ENCODE results near the gene COL2A1.

The COL2A1 gene

GRCh38 chr12:48040354-48040753, 36.1 kb upstream of the COL2A1 start:
- Histone ChIP-seq H3K9me3 (ENCODE audit: low read length) (no peaks in the 10 kb centered on the region), H3K9ac (ENCODE audit: low read length) (no peak overlapping the region), H3K27me3 (ENCODE audit: control insufficient read depth in 1 of 2, insufficient read depth in 2 of 2, low read length in 2 of 2) (no peaks in the 10 kb centered on the region), H3K27ac (ENCODE audit: low read depth, low read length) (no peak overlapping the region), H3K4me3 (ENCODE audit: low read depth in 1 of 2, low read length in 2 of 2) (no peak overlapping the region), H3K4me1 (ENCODE audit: insufficient read depth, low read length) (no peaks in the 10 kb centered on the region), H3K36me3 (ENCODE audit: insufficient read depth, low read length) (peaks cover 7% of the 10 kb centered on the region)

- Histone ChIP-seq H3K4me3 (ENCODE audit: low read depth in 1 of 2, low read length in 2 of 2) (no peak overlapping the region), H3K9me3 (ENCODE audit: low read length) (no peaks in the 10 kb centered on the region), H3K27me3 (ENCODE audit: control insufficient read depth in 1 of 2, insufficient read depth in 2 of 2, low read length in 2 of 2) (peaks cover 0 to 6% of the 10 kb centered on the region in 2 donors), H3K9ac (ENCODE audit: low read length) (no peak overlapping the region), H3K27ac (ENCODE audit: low read depth, low read length) (no peak overlapping the region), H3K4me1 (ENCODE audit: insufficient read depth, low read length) (no peaks in the 10 kb centered on the region), H3K36me3 (ENCODE audit: insufficient read depth, low read length) (no peaks in the 10 kb centered on the region)
These were observed 34.9 kb upstream of the COL2A1 start for GRCh38 chr12:48039151-48039550.

- H3K4me3 ChIP-seq (ENCODE audit: low read depth in 1 of 2, low read length in 2 of 2), result no peak overlapping the region
- peaks cover 0 to 6% of the 10 kb centered on the region in 2 donors for H3K27me3 ChIP-seq (ENCODE audit: control insufficient read depth in 1 of 2, insufficient read depth in 2 of 2, low read length in 2 of 2)
- H3K27ac ChIP-seq (ENCODE audit: low read depth, low read length), result no peak overlapping the region
- H3K4me1 ChIP-seq (ENCODE audit: insufficient read depth, low read length), result no peaks in the 10 kb centered on the region
- H3K9ac ChIP-seq (ENCODE audit: low read length), result no peak overlapping the region
- no peaks in the 10 kb centered on the region for H3K36me3 ChIP-seq (ENCODE audit: insufficient read depth, low read length)
- no peaks in the 10 kb centered on the region for H3K9me3 ChIP-seq (ENCODE audit: low read length)
These were observed 33.8 kb upstream of the COL2A1 start for GRCh38 chr12:48038085-48038484.

GRCh38 chr12:48037267-48037915, 33.1 kb upstream of the COL2A1 start:
- Histone ChIP-seq H3K27me3 (ENCODE audit: control insufficient read depth in 1 of 2, insufficient read depth in 2 of 2, low read length in 2 of 2) (peaks cover 0 to 6% of the 10 kb centered on the region in 2 donors), H3K36me3 (ENCODE audit: insufficient read depth, low read length) (no peaks in the 10 kb centered on the region), H3K9me3 (ENCODE audit: low read length) (no peaks in the 10 kb centered on the region), H3K27ac (ENCODE audit: low read depth, low read length) (no peak overlapping the region), H3K4me1 (ENCODE audit: insufficient read depth, low read length) (no peaks in the 10 kb centered on the region), H3K9ac (ENCODE audit: low read length) (no peak overlapping the region), H3K4me3 (ENCODE audit: low read depth in 1 of 2, low read length in 2 of 2) (no peak overlapping the region)

GRCh38 chr12:48036818-48037217, 32.5 kb upstream of the COL2A1 start:
- no peaks in the 10 kb centered on the region for H3K4me1 ChIP-seq (ENCODE audit: insufficient read depth, low read length)

GRCh38 chr12:48034835-48035805, 30.8 kb upstream of the COL2A1 start:
- H3K9ac ChIP-seq (ENCODE audit: low read length), result no peak overlapping the region
- H3K27ac ChIP-seq (ENCODE audit: low read depth, low read length), result no peak overlapping the region
- no peaks in the 10 kb centered on the region for H3K36me3 ChIP-seq (ENCODE audit: insufficient read depth, low read length)
- no peak overlapping the region for H3K4me3 ChIP-seq (ENCODE audit: low read depth in 1 of 2, low read length in 2 of 2)
- no peaks in the 10 kb centered on the region for H3K4me1 ChIP-seq (ENCODE audit: insufficient read depth, low read length)
- peaks cover 0 to 6% of the 10 kb centered on the region in 2 donors for H3K27me3 ChIP-seq (ENCODE audit: control insufficient read depth in 1 of 2, insufficient read depth in 2 of 2, low read length in 2 of 2)
- H3K9me3 ChIP-seq (ENCODE audit: low read length), result no peaks in the 10 kb centered on the region

More at GRCh38 chr12:48036818-48037217, 32.5 kb upstream of the COL2A1 start:
- peaks cover 0 to 6% of the 10 kb centered on the region in 2 donors for H3K27me3 ChIP-seq (ENCODE audit: control insufficient read depth in 1 of 2, insufficient read depth in 2 of 2, low read length in 2 of 2)
- H3K4me3 ChIP-seq (ENCODE audit: low read depth in 1 of 2, low read length in 2 of 2), result no peak overlapping the region
- H3K36me3 ChIP-seq (ENCODE audit: insufficient read depth, low read length), result no peaks in the 10 kb centered on the region
- no peak overlapping the region for H3K27ac ChIP-seq (ENCODE audit: low read depth, low read length)
- H3K9me3 ChIP-seq (ENCODE audit: low read length), result no peaks in the 10 kb centered on the region
- no peak overlapping the region for H3K9ac ChIP-seq (ENCODE audit: low read length)

- no peak overlapping the region for H3K27ac ChIP-seq (ENCODE audit: low read depth, low read length)
- no peak overlapping the region for H3K4me3 ChIP-seq (ENCODE audit: low read depth in 1 of 2, low read length in 2 of 2)
- no peaks in the 10 kb centered on the region for H3K9me3 ChIP-seq (ENCODE audit: low read length)
- peaks cover 0 to 6% of the 10 kb centered on the region in 2 donors for H3K27me3 ChIP-seq (ENCODE audit: control insufficient read depth in 1 of 2, insufficient read depth in 2 of 2, low read length in 2 of 2)
- no peaks in the 10 kb centered on the region for H3K36me3 ChIP-seq (ENCODE audit: insufficient read depth, low read length)
- no peak overlapping the region for H3K9ac ChIP-seq (ENCODE audit: low read length)
- H3K4me1 ChIP-seq (ENCODE audit: insufficient read depth, low read length), result no peaks in the 10 kb centered on the region
These were observed 29.2 kb upstream of the COL2A1 start for GRCh38 chr12:48033451-48033850.

GRCh38 chr12:48032597-48032996, 28.3 kb upstream of the COL2A1 start:
- Histone ChIP-seq H3K9ac (ENCODE audit: low read length) (no peak overlapping the region), H3K27ac (ENCODE audit: low read depth, low read length) (no peak overlapping the region), H3K9me3 (ENCODE audit: low read length) (no peaks in the 10 kb centered on the region), H3K27me3 (ENCODE audit: control insufficient read depth in 1 of 2, insufficient read depth in 2 of 2, low read length in 2 of 2) (peaks cover 0 to 6% of the 10 kb centered on the region in 2 donors), H3K36me3 (ENCODE audit: insufficient read depth, low read length) (no peaks in the 10 kb centered on the region), H3K4me3 (ENCODE audit: low read depth in 1 of 2, low read length in 2 of 2) (no peak overlapping the region), H3K4me1 (ENCODE audit: insufficient read depth, low read length) (no peaks in the 10 kb centered on the region)

GRCh38 chr12:48031135-48031960, 27.1 kb upstream of the COL2A1 start:
- Histone ChIP-seq H3K27me3 (ENCODE audit: control insufficient read depth in 1 of 2, insufficient read depth in 2 of 2, low read length in 2 of 2) (peaks cover 0 to 6% of the 10 kb centered on the region in 2 donors), H3K9me3 (ENCODE audit: low read length) (no peaks in the 10 kb centered on the region), H3K27ac (ENCODE audit: low read depth, low read length) (no peak overlapping the region), H3K36me3 (ENCODE audit: insufficient read depth, low read length) (no peaks in the 10 kb centered on the region), H3K4me1 (ENCODE audit: insufficient read depth, low read length) (no peaks in the 10 kb centered on the region), H3K4me3 (ENCODE audit: low read depth in 1 of 2, low read length in 2 of 2) (no peak overlapping the region), H3K9ac (ENCODE audit: low read length) (no peak overlapping the region)

GRCh38 chr12:48030173-48030650, 25.9 kb upstream of the COL2A1 start:
- no peak overlapping the region for H3K27ac ChIP-seq (ENCODE audit: low read depth, low read length)
- no peaks in the 10 kb centered on the region for H3K9me3 ChIP-seq (ENCODE audit: low read length)
- peaks cover 0 to 6% of the 10 kb centered on the region in 2 donors for H3K27me3 ChIP-seq (ENCODE audit: control insufficient read depth in 1 of 2, insufficient read depth in 2 of 2, low read length in 2 of 2)
- no peaks in the 10 kb centered on the region for H3K36me3 ChIP-seq (ENCODE audit: insufficient read depth, low read length)
- no peak overlapping the region for H3K4me3 ChIP-seq (ENCODE audit: low read depth in 1 of 2, low read length in 2 of 2)
- H3K4me1 ChIP-seq (ENCODE audit: insufficient read depth, low read length), result no peaks in the 10 kb centered on the region
- no peak overlapping the region for H3K9ac ChIP-seq (ENCODE audit: low read length)

Measured in muscle layer of colon (tissue), 2 donors.